Measurements from ENCODE around the gene SEMA3E.

GRCh38 chr7:83324596-83324995, 324.3 kb downstream of the SEMA3E start:
- TF ChIP-seq CTCF (IDR thresholded peaks at IDR 0.05) (no peak), POLR2A (IDR thresholded peaks at IDR 0.05; ENCODE audit: low read depth) (no peak)
